ENCODE results near the gene HS3ST5.

HS3ST5 gene

DNA sequence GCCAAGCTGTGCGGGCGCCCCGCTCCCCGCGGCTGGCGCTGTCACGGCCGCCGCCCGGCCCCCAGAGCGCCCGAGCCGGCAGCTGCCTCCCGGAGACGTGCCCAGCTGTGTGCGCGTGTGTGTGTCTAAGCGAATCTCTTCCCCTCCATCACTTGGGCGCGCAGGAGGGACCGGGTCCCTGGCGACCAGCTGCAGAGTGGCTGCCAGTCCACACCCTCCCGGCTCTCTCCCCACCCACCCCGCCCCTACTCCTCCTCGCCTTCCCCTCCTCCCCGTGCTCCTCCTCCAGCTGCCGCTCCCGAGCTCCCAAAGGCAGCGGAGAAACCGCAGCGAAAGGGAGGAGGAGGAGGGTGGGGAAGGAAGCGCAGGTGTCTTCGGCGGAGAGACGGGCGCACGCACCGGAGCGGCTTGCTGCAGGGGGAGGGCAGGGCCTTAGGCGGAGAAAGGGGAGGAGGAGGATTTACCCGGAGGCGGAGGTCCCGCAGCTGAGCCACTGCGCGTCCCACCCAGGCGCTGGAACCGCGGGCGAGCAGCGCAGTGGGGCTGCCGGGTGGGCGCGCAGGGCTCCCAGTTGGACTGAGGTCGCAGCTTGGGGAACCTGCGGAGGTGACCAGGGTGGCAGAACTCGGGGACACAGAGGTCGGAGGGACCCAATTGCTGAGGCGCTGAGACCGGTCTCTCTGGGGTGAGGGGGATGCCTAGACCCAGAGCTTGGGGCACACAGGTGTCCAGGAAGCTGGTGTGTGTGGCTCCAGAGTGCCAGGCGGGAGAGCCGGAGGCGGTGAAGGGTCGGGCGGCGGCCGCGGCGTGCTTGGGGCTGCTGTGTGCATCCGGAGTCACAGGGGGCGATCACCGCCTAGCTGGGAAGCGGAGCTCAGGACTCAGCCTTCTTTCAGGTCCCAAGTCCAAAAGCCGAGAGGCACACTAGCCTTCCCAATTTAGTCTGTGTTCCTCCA is at the start of gene HS3ST5:
Gene HS3ST5 (minus strand): TSS at position 198 of the 956 bp plus-strand sequence. CDS start 280,178 bp downstream, outside the sequence.
- no peak for TF ChIP-seq JUND (IDR thresholded peaks at IDR 0.05; ENCODE audit: low read depth)
- DNase-seq (ENCODE audit: low read depth in 1 of 2, low spot score in 1 of 2): peak in 1 of 2 experiments; percentile 10
- in situ Hi-C loops (cut with HindIII; ENCODE audit: low pct_unique_long_range_greater_than_20kb, low sequenced_read_pairs): no loop called here

DNA sequence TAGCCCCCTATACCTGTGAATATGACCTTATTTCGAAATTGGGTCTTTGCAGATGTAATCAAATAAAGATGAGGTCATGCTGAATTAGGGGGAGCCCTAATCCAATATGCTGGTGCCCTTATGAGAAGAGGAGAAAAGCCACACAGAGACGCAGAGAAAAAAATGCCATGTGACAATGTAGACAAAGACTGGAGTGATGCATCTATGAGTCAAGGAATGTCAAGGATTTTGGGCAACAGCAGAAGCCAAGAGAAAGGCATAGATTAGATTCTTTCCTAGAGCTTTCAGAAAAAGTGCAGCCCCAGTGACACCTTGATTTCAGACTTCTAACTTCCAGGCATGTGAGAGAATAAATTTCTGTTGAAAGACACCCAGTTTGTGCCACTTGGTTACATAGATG is 47.4 kb upstream of the HS3ST5 start:
- in situ Hi-C loops (cut with HindIII; ENCODE audit: low pct_unique_long_range_greater_than_20kb, low sequenced_read_pairs): no loop called here
- no peak for DNase-seq (ENCODE audit: low read depth in 1 of 2, low spot score in 1 of 2)
- TF ChIP-seq JUND (IDR thresholded peaks at IDR 0.05; ENCODE audit: low read depth): no peak

DNA sequence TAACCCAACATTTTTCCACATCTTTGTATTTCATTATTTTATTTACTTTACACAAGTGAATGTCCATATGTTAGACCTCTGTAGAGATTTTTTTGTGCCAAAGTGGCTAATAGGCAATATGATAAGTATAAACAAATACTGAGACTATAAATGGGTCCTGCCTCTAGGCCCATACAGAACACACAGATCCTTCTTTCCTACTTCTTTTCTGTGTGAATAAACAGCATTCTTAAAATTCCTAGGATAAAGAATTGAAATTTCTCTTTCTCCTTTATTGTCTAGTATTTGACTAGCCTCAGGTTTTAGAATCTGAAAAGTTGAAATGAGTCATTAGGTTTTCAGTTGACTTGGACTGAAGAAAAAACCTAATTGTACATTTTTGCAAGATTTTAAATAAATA is 46.3 kb upstream of the HS3ST5 start:
- no peak for TF ChIP-seq JUND (IDR thresholded peaks at IDR 0.05; ENCODE audit: low read depth)
- in situ Hi-C loops (cut with HindIII; ENCODE audit: low pct_unique_long_range_greater_than_20kb, low sequenced_read_pairs): no loop called here
- no peak for DNase-seq (ENCODE audit: low read depth in 1 of 2, low spot score in 1 of 2)

DNA sequence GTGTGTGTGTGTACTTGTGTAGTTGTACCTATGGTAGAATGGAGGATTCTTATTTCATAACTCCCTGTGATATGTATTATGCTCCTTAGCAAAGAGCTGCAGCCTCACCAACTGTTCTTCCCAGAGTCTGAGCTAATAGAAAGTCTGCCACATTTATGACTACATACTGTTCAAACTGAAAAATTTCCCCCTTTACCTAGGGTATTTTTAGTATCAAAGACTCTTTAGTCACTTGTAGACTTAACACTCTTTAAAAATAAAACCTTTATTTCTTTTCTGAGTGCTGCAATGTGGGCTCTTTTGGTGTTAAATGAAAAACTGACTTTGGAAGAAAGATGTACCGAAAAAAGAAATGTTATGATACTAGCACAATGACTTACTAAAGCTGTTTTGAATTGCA is 39.6 kb upstream of the HS3ST5 start:
- TF ChIP-seq JUND (IDR thresholded peaks at IDR 0.05; ENCODE audit: low read depth): no peak
- in situ Hi-C loops (cut with HindIII; ENCODE audit: low pct_unique_long_range_greater_than_20kb, low sequenced_read_pairs): no loop called here
- DNase-seq (ENCODE audit: low read depth in 1 of 2, low spot score in 1 of 2): no peak

DNA sequence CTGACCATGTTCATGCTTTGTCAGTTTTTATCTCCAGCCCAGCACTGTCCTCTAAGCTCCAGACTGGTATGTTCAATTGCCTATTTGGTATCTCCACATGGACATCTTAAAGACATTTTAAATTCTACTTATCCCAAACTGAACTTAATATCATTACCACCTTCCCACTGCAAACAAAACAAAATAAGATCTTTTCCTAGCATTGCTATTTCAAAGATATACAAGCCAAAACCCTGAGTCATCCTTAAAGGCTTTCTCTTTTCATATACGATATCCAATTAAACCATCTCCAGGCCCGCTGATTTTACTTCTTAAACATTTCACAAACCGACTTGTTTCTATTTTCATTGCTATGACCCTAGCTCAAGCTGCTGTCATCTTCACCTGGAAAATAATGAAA is 35.1 kb upstream of the HS3ST5 start:
- in situ Hi-C loops (cut with HindIII; ENCODE audit: low pct_unique_long_range_greater_than_20kb, low sequenced_read_pairs): no loop called here
- TF ChIP-seq JUND (IDR thresholded peaks at IDR 0.05; ENCODE audit: low read depth): no peak
- DNase-seq (ENCODE audit: low read depth in 1 of 2, low spot score in 1 of 2): no peak

- DNase-seq (ENCODE audit: low read depth in 1 of 2, low spot score in 1 of 2): no peak
- no peak for TF ChIP-seq JUND (IDR thresholded peaks at IDR 0.05; ENCODE audit: low read depth)
- in situ Hi-C loops (cut with HindIII; ENCODE audit: low pct_unique_long_range_greater_than_20kb, low sequenced_read_pairs): no loop called here
These were observed 33.9 kb upstream of the HS3ST5 start for GRCh38 chr6:114376611-114377175.

GRCh38 chr6:114375541-114376192 is 32.8 kb upstream of the HS3ST5 start:
- no peak for DNase-seq (ENCODE audit: low read depth in 1 of 2, low spot score in 1 of 2)

DNA sequence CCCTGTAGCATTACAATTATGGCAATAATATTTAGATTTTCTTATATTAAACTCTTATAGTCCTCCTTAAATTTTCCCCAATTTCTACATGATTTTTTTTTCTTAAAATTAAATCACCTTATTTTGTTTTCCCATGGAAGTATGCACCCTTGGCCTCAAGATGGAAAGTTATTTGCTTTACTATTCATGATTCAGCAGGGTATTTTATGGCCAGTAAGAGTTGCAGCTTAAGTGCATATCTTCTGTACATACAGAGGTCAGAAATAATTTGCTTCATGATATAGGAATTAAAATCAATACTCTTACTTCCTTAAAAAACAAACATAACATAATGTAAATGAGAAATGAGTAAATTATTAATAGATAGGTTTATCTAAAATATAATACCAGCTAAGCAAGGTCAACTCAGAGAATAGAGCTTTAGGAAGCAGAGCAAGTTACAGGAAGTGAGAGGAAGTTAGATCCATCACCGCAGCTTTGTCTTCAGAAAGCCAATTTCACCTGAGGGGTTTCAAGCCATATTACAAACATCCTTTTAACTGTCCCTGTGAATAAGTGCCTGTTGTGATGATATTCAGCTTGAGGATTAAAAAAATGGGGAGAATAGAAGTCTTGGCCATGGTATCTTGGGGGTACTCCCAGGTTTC is 24.6 kb upstream of the HS3ST5 start:
- in situ Hi-C loops (cut with HindIII; ENCODE audit: low pct_unique_long_range_greater_than_20kb, low sequenced_read_pairs): no loop called here
- DNase-seq (ENCODE audit: low read depth in 1 of 2, low spot score in 1 of 2): no peak
- no peak for TF ChIP-seq JUND (IDR thresholded peaks at IDR 0.05; ENCODE audit: low read depth)

More at GRCh38 chr6:114375541-114376192, 32.8 kb upstream of the HS3ST5 start:
- in situ Hi-C loops (cut with HindIII; ENCODE audit: low pct_unique_long_range_greater_than_20kb, low sequenced_read_pairs): no loop called here
- no peak for TF ChIP-seq JUND (IDR thresholded peaks at IDR 0.05; ENCODE audit: low read depth)

DNA sequence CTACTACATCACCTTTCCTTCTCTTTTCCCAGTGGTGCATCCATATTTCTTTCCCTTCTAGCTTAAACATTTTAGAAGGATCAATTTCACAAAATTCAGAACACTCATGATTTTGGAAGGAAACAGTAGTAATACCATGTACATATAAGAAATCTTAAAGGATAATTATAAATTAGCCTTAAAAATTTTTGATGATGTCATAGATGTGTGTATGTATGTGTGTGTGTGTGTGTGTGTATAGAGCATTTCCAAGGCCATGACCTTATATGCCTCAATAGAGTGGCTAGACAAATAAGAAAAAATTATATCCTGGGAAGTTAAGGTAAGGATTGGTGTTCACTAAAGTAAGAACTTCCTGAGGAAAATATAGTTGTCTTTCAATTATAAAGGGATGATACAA is 24.1 kb upstream of the HS3ST5 start:
- DNase-seq (ENCODE audit: low read depth in 1 of 2, low spot score in 1 of 2): no peak
- no peak for TF ChIP-seq JUND (IDR thresholded peaks at IDR 0.05; ENCODE audit: low read depth)
- in situ Hi-C loops (cut with HindIII; ENCODE audit: low pct_unique_long_range_greater_than_20kb, low sequenced_read_pairs): no loop called here

- DNase-seq (ENCODE audit: low read depth in 1 of 2, low spot score in 1 of 2): no peak
- in situ Hi-C loops (cut with HindIII; ENCODE audit: low pct_unique_long_range_greater_than_20kb, low sequenced_read_pairs): no loop called here
- TF ChIP-seq JUND (IDR thresholded peaks at IDR 0.05; ENCODE audit: low read depth): no peak
These were observed 21.5 kb upstream of the HS3ST5 start for GRCh38 chr6:114364301-114364700.

GRCh38 chr6:114362957-114363356 is 20.1 kb upstream of the HS3ST5 start:
- DNase-seq (ENCODE audit: low read depth in 1 of 2, low spot score in 1 of 2): no peak
- TF ChIP-seq JUND (IDR thresholded peaks at IDR 0.05; ENCODE audit: low read depth): no peak
- in situ Hi-C loops (cut with HindIII; ENCODE audit: low pct_unique_long_range_greater_than_20kb, low sequenced_read_pairs): no loop called here

DNA sequence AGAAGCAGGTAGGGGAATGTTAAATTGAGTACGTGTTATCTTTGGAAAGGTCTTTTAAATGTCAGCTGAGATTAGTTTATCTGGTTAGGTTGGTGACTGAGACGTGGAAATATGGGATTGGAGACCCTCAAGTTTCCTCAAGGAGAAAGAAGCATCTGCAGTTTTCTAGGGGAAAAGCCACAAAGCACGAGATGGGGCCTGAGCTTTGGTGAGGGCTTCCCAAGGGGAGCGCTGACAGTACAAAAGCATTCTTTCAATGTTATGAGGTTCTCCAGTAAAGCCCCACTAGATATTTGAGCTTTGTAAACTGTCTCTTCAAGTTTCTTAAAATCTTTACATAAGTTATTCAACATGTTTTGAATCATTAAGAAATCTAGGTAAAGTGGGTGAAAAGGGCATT is 19.6 kb upstream of the HS3ST5 start:
- no peak for TF ChIP-seq JUND (IDR thresholded peaks at IDR 0.05; ENCODE audit: low read depth)
- in situ Hi-C loops (cut with HindIII; ENCODE audit: low pct_unique_long_range_greater_than_20kb, low sequenced_read_pairs): no loop called here
- DNase-seq (ENCODE audit: low read depth in 1 of 2, low spot score in 1 of 2): no peak

All from T47D (cell line).